Thyroid gland (tissue), 4 donors: ENCODE measurements around the gene CFB.

Experiments
- POLR2A ChIP-seq, 2 donors: fragments of 450-650 bp; IDR thresholded peaks; one replicate each; pipeline ENCODE4 v1.6.1; 2017; ENCODE audit warnings: antibody characterized with exemption in 2 of 2, mild to moderate bottlenecking in 2 of 2, moderate library complexity in 1 of 2
- TF ChIP-seq, protein P1 (sequence below), 6 experiments: fragments of 200-600 bp in 3 of 6; fragments of 450-650 bp in 3 of 6; sonication (generic) in 3 of 6; IDR thresholded peaks; one replicate each; pipeline ENCODE4 v1.5.1; 2016 to 2019; ENCODE audit warnings: antibody characterized with exemption in 6 of 6, mild to moderate bottlenecking in 2 of 6, inconsistent platforms in 1 of 6, moderate library complexity in 1 of 6

DNA sequence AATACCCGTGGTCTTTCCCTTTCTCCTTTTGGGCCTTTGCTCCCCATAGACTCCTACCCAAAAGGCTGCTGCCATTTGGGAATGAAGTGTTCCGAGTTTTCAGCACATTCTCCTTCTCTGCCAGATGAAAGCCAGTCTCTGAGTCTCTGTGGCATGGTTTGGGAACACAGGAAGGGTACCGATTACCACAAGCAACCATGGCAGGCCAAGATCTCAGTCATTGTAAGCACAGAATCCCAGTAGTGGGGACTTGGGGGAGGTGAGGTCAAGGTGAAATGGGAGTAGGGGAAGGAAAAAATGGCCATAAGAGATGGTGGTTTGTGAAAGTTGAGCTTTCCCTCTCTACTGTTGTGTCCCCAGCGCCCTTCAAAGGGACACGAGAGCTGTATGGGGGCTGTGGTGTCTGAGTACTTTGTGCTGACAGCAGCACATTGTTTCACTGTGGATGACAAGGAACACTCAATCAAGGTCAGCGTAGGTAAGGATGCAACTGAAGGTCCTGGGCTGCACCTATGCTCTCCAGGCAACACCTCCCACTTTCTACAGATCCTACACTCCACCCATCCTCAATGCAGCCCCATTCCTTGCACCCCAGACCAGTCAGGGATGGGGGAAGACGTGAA, 4.1 kb downstream of the CFB start:
- TF ChIP-seq, protein P1, sequence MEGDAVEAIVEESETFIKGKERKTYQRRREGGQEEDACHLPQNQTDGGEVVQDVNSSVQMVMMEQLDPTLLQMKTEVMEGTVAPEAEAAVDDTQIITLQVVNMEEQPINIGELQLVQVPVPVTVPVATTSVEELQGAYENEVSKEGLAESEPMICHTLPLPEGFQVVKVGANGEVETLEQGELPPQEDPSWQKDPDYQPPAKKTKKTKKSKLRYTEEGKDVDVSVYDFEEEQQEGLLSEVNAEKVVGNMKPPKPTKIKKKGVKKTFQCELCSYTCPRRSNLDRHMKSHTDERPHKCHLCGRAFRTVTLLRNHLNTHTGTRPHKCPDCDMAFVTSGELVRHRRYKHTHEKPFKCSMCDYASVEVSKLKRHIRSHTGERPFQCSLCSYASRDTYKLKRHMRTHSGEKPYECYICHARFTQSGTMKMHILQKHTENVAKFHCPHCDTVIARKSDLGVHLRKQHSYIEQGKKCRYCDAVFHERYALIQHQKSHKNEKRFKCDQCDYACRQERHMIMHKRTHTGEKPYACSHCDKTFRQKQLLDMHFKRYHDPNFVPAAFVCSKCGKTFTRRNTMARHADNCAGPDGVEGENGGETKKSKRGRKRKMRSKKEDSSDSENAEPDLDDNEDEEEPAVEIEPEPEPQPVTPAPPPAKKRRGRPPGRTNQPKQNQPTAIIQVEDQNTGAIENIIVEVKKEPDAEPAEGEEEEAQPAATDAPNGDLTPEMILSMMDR (IDR thresholded peaks at IDR 0.05): no peak
- no peak for TF ChIP-seq POLR2A (IDR thresholded peaks at IDR 0.05)
